Sigmoid colon (tissue), 7 donors: ENCODE data around the gene TAF5L. TPM values are rescaled to one million over a fixed set of nuclear protein-coding genes. Genes with fewer than 3 reads are reported as not detected.

Source experiments
- DNase-seq: peaks from one replicate; pipeline ENCODE4 v3.0.0-alpha.2; 2019
- H3K27ac ChIP-seq, 4 donors: fragments of 200-600 bp; sonication (generic); one replicate each; pipeline ENCODE4 v1.5.1; 2016 to 2019; ENCODE audit warnings: mild to moderate bottlenecking in 1 of 4
- H3K27me3 ChIP-seq, 3 donors: fragments of 200-600 bp; sonication (generic); one replicate each; pipeline ENCODE4 v1.5.1; 2019; ENCODE audit warnings: mild to moderate bottlenecking in 1 of 3
- H3K36me3 ChIP-seq, 4 donors: fragments of 200-600 bp; sonication (generic); one replicate each; pipeline ENCODE4 v1.5.1; 2016 to 2019
- H3K4me1 ChIP-seq, 4 donors: fragments of 200-600 bp; sonication (generic); one replicate each; pipeline ENCODE4 v1.5.1; 2017 to 2019
- H3K4me3 ChIP-seq, 4 donors: fragments of 200-600 bp; sonication (generic); one replicate each; pipeline ENCODE4 v1.5.1; 2017 to 2019; ENCODE audit warnings: mild to moderate bottlenecking in 2 of 4, moderate library complexity in 1 of 4
- H3K9me3 ChIP-seq, 4 donors: fragments of 200-600 bp in 3 of 4; sonication (generic) in 3 of 4; one replicate each; pipeline versions ENCODE4 v1.5.1 to v1.6.1; 2013 to 2019
- EP300 ChIP-seq, 4 donors: sonication (generic); formaldehyde crosslinking; IDR thresholded peaks; one replicate each; pipeline ENCODE4 v1.6.1; 2017; ENCODE audit warnings: antibody characterized with exemption in 4 of 4
- POLR2A ChIP-seq, 2 donors: fragments of 450-650 bp; IDR thresholded peaks; one replicate each; pipeline ENCODE4 v1.6.1; 2016; ENCODE audit warnings: antibody characterized with exemption in 2 of 2, mild to moderate bottlenecking in 2 of 2, moderate library complexity in 2 of 2
- POLR2AphosphoS5 ChIP-seq, 4 donors: sonication (generic); formaldehyde crosslinking; IDR thresholded peaks; one replicate each; pipeline ENCODE4 v1.6.1; 2017; ENCODE audit warnings: antibody characterized with exemption in 4 of 4
- WGBS, 2 donors: extraction: QIAGEN DNeasy Blood & Tissue Kit; methylation state at CpG; one replicate each; pipeline ENCODE4 v1.1.7; 2013; 5-methylcytosine and 5-hydroxymethylcytosine counted together
- intact Hi-C: fragments of 100-400 bp; cut with DNase I; formaldehyde crosslinking; loops from one replicate; pipeline ENCODE4 v1.15.1; 2023
- polyA plus RNA-seq, 3 donors: library from polyadenylated mRNA; stranded (reverse); fragments of 200-250 nt; gene quantifications; one replicate each; pipeline ENCODE4 v1.2.3, GENCODE V29; 2013
- total RNA-seq, 4 donors: library from RNA; depleted of rRNA; stranded (reverse); fragments of >200 nt; gene quantifications; one replicate each; pipeline ENCODE4 v1.1.0, GENCODE V29; 2016
- TF ChIP-seq, protein P1 (sequence below), 4 experiments: fragments of 450-650 bp in 3 of 4; fragments of 200-600 bp in 1 of 4; IDR thresholded peaks; one replicate each; pipeline ENCODE4 v1.5.1; 2016 to 2019; ENCODE audit warnings: antibody characterized with exemption in 4 of 4, mild to moderate bottlenecking in 3 of 4, moderate library complexity in 2 of 4
- donor health status: healthy with polysubstance abuse.
- donor health status: Bipolar disorder and iron deficiency.
- donor health status: healthy.

Gene TAF5L
- total and polyA plus RNA-seq, 7 donors: 10.6 to 18.0 (median 13.0) TPM

- Histone ChIP-seq H3K4me3 (no peak overlapping the region), H3K27me3 (no peaks in the 10 kb centered on the region), H3K9me3 (no peaks in the 10 kb centered on the region), H3K27ac (no peak overlapping the region), H3K36me3 (no peaks in the 10 kb centered on the region), H3K4me1 (no peaks in the 10 kb centered on the region)
- intact Hi-C loops: no loop called here
- 72 to 79% methylated on average over 5 of the region's 5 CpGs for WGBS, 2 donors
- DNase-seq: no peak
- TF ChIP-seq POLR2AphosphoS5 (IDR thresholded peaks at IDR 0.05): no peak
- TF ChIP-seq, protein P1, sequence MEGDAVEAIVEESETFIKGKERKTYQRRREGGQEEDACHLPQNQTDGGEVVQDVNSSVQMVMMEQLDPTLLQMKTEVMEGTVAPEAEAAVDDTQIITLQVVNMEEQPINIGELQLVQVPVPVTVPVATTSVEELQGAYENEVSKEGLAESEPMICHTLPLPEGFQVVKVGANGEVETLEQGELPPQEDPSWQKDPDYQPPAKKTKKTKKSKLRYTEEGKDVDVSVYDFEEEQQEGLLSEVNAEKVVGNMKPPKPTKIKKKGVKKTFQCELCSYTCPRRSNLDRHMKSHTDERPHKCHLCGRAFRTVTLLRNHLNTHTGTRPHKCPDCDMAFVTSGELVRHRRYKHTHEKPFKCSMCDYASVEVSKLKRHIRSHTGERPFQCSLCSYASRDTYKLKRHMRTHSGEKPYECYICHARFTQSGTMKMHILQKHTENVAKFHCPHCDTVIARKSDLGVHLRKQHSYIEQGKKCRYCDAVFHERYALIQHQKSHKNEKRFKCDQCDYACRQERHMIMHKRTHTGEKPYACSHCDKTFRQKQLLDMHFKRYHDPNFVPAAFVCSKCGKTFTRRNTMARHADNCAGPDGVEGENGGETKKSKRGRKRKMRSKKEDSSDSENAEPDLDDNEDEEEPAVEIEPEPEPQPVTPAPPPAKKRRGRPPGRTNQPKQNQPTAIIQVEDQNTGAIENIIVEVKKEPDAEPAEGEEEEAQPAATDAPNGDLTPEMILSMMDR (IDR thresholded peaks at IDR 0.05): no peak
- TF ChIP-seq EP300 (IDR thresholded peaks at IDR 0.05): no peak
- no peak for TF ChIP-seq POLR2A (IDR thresholded peaks at IDR 0.05)
These were observed 45.4 kb upstream of the TAF5L start for GRCh38 chr1:229671310-229671709.

DNA sequence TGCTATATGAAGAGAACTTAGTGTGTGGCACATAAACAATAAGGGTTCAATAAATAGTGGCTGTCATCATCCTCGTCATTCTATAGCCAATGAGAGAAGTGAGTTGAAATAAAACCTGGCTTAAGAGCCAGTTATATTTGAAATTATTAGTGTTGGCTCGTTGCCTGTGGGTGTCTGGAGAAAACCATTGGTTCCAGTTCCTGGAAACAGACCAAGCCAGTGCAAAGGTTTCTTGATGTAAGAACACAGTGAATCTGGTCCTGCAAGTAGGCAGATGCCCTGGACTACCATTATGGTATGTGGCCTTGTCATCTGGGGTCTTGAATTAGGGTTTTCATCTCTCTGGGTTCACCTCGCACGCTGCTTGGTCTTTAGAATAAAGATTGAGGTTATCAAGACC, 43.4 kb upstream of the TAF5L start:
- no peak for DNase-seq
- Histone ChIP-seq H3K9me3 (no peaks in the 10 kb centered on the region), H3K27me3 (no peaks in the 10 kb centered on the region), H3K4me1 (peaks cover 0 to 1% (median 0%) of the 10 kb centered on the region in 4 donors), H3K4me3 (no peak overlapping the region), H3K36me3 (no peaks in the 10 kb centered on the region), H3K27ac (no peak overlapping the region)
- TF ChIP-seq POLR2AphosphoS5 (IDR thresholded peaks at IDR 0.05): no peak
- TF ChIP-seq EP300 (IDR thresholded peaks at IDR 0.05): no peak
- TF ChIP-seq, protein P1 (IDR thresholded peaks at IDR 0.05): no peak
- no peak for TF ChIP-seq POLR2A (IDR thresholded peaks at IDR 0.05)
- 58 to 80% methylated on average over 4 of the region's 4 CpGs for WGBS, 2 donors
- intact Hi-C loops: no loop called here

DNA sequence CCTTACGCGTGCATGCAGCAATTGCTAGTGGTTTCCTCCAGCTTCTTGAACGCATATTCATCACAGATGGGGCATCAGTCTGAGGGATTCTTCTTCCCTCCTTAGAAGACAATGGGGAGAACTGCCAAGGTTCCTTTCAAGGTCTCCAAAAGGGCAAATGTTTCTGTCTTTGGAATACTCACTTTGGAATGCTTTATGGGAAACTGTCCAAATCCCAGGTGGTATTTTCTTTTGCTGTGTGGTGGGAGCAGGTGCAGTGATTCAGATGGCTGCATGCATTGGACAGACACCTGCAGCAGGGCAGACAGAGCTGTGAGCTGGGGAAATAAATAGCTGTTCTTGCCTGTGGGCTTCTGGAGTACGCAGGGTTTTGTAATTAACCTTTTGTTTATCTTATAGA, 40.7 kb upstream of the TAF5L start:
- Histone ChIP-seq H3K27ac (no peak overlapping the region), H3K4me1 (peaks cover 0 to 7% (median 0%) of the 10 kb centered on the region in 4 donors), H3K27me3 (no peaks in the 10 kb centered on the region), H3K4me3 (no peak overlapping the region), H3K9me3 (no peaks in the 10 kb centered on the region), H3K36me3 (no peaks in the 10 kb centered on the region)
- DNase-seq: no peak
- 80 to 89% methylated on average over 4 of the region's 4 CpGs for WGBS, 2 donors
- TF ChIP-seq, protein P1 (IDR thresholded peaks at IDR 0.05): no peak
- TF ChIP-seq EP300 (IDR thresholded peaks at IDR 0.05) (no peak), POLR2AphosphoS5 (IDR thresholded peaks at IDR 0.05) (no peak), POLR2A (IDR thresholded peaks at IDR 0.05) (no peak)
- intact Hi-C loops: no loop called here

GRCh38 chr1:229665912-229666558, 40.1 kb upstream of the TAF5L start:
- Histone ChIP-seq H3K4me3 (no peak overlapping the region), H3K36me3 (no peaks in the 10 kb centered on the region), H3K27ac (no peak overlapping the region), H3K27me3 (no peaks in the 10 kb centered on the region), H3K9me3 (no peaks in the 10 kb centered on the region), H3K4me1 (peaks cover 0 to 7% (median 0%) of the 10 kb centered on the region in 4 donors)
- TF ChIP-seq POLR2A (IDR thresholded peaks at IDR 0.05): no peak
- no peak for TF ChIP-seq EP300 (IDR thresholded peaks at IDR 0.05)
- intact Hi-C loops: no loop called here
- no peak for DNase-seq
- WGBS, 2 donors: 73 to 82% methylated on average over 7 of the region's 7 CpGs

GRCh38 chr1:229664133-229664689, 38.3 kb upstream of the TAF5L start:
- WGBS, 2 donors: 40 to 68% methylated on average over 9 of the region's 9 CpGs
- peaks cover 0 to 7% (median 0%) of the 10 kb centered on the region in 4 donors for H3K4me1 ChIP-seq
- DNase-seq: no peak
- intact Hi-C loops: loop anchor here (5.0 kb wide), 3 partner anchors 403 to 553 kb away; partner anchors contain the start of gene GALNT2
- peaks cover 0 to 6% (median under 1%) of the 10 kb centered on the region in 4 donors for H3K36me3 ChIP-seq
- H3K27me3 ChIP-seq: no peaks in the 10 kb centered on the region
- no peak overlapping the region for H3K27ac ChIP-seq
- TF ChIP-seq POLR2AphosphoS5 (IDR thresholded peaks at IDR 0.05) (no peak), POLR2A (IDR thresholded peaks at IDR 0.05) (no peak), EP300 (IDR thresholded peaks at IDR 0.05) (no peak)
- TF ChIP-seq, protein P1 (IDR thresholded peaks at IDR 0.05): no peak
- no peak overlapping the region for H3K4me3 ChIP-seq
- H3K9me3 ChIP-seq: no peaks in the 10 kb centered on the region
